ENCODE data around the gene IL12RB2.

- TF ChIP-seq, protein P1, sequence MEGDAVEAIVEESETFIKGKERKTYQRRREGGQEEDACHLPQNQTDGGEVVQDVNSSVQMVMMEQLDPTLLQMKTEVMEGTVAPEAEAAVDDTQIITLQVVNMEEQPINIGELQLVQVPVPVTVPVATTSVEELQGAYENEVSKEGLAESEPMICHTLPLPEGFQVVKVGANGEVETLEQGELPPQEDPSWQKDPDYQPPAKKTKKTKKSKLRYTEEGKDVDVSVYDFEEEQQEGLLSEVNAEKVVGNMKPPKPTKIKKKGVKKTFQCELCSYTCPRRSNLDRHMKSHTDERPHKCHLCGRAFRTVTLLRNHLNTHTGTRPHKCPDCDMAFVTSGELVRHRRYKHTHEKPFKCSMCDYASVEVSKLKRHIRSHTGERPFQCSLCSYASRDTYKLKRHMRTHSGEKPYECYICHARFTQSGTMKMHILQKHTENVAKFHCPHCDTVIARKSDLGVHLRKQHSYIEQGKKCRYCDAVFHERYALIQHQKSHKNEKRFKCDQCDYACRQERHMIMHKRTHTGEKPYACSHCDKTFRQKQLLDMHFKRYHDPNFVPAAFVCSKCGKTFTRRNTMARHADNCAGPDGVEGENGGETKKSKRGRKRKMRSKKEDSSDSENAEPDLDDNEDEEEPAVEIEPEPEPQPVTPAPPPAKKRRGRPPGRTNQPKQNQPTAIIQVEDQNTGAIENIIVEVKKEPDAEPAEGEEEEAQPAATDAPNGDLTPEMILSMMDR (IDR thresholded peaks at IDR 0.05) = no peak
- TF ChIP-seq, protein P2, sequence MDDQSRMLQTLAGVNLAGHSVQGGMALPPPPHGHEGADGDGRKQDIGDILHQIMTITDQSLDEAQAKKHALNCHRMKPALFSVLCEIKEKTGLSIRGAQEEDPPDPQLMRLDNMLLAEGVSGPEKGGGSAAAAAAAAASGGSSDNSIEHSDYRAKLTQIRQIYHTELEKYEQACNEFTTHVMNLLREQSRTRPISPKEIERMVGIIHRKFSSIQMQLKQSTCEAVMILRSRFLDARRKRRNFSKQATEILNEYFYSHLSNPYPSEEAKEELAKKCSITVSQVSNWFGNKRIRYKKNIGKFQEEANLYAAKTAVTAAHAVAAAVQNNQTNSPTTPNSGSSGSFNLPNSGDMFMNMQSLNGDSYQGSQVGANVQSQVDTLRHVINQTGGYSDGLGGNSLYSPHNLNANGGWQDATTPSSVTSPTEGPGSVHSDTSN (IDR thresholded peaks at IDR 0.05) = no peak
- TF ChIP-seq YY1 (IDR thresholded peaks at IDR 0.05; ENCODE audit: low read depth) (no peak), GABPA (IDR thresholded peaks at IDR 0.05; ENCODE audit: low read depth) (no peak), EZH2phosphoT487 (IDR thresholded peaks at IDR 0.05; ENCODE audit: borderline replicate concordance, low read depth) (no peak), RFX5 (IDR thresholded peaks at IDR 0.05; ENCODE audit: low read length) (no peak), NRF1 (IDR thresholded peaks at IDR 0.05; ENCODE audit: low read depth, low read length) (no peak)
- TF ChIP-seq, protein P3, sequence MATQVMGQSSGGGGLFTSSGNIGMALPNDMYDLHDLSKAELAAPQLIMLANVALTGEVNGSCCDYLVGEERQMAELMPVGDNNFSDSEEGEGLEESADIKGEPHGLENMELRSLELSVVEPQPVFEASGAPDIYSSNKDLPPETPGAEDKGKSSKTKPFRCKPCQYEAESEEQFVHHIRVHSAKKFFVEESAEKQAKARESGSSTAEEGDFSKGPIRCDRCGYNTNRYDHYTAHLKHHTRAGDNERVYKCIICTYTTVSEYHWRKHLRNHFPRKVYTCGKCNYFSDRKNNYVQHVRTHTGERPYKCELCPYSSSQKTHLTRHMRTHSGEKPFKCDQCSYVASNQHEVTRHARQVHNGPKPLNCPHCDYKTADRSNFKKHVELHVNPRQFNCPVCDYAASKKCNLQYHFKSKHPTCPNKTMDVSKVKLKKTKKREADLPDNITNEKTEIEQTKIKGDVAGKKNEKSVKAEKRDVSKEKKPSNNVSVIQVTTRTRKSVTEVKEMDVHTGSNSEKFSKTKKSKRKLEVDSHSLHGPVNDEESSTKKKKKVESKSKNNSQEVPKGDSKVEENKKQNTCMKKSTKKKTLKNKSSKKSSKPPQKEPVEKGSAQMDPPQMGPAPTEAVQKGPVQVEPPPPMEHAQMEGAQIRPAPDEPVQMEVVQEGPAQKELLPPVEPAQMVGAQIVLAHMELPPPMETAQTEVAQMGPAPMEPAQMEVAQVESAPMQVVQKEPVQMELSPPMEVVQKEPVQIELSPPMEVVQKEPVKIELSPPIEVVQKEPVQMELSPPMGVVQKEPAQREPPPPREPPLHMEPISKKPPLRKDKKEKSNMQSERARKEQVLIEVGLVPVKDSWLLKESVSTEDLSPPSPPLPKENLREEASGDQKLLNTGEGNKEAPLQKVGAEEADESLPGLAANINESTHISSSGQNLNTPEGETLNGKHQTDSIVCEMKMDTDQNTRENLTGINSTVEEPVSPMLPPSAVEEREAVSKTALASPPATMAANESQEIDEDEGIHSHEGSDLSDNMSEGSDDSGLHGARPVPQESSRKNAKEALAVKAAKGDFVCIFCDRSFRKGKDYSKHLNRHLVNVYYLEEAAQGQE (IDR thresholded peaks at IDR 0.05; ENCODE audit: low read depth, low read length) = no peak
Observed at GRCh38 chr1:67317803-67318202, 10.1 kb downstream of the IL12RB2 start.

Measured in SK-N-SH (cell line).